ENCODE data around the gene KLC3.

GRCh38 chr19:45349430-45349941, 8.9 kb downstream of the KLC3 start:
- TF ChIP-seq EZH2 (IDR thresholded peaks at IDR 0.05; ENCODE audit: low read length, missing control alignments) (no peak), CTCF (conservative IDR thresholded peaks at IDR 0.05 in 1 of 2, IDR thresholded peaks at IDR 0.05 in 1 of 2; ENCODE audit: low read depth in 1 of 2, low read length in 2 of 2) (no peak)
